Peyer's patch (tissue), 4 donors: Measurements from ENCODE around the gene ZNF391. TPM values are rescaled to one million over a fixed set of nuclear protein-coding genes. Genes with fewer than 3 reads are reported as not detected.
"Not testable (repeated sequence)": the region's sequence is repeated elsewhere in the genome, so short reads cannot be mapped to it uniquely, and the experiment has no call there.

Experiments used
- DNase-seq, 3 donors: peaks; one replicate each; pipeline ENCODE4 v3.0.0-alpha.2; 2017 to 2019
- H3K27ac ChIP-seq, 4 donors: fragments of 200-600 bp; sonication (generic); one replicate each; pipeline ENCODE4 v1.5.1; 2016 to 2019
- H3K27me3 ChIP-seq, 2 donors: fragments of 200-600 bp; sonication (generic); one replicate each; pipeline ENCODE4 v1.5.1; 2019
- H3K36me3 ChIP-seq, 3 donors: fragments of 200-600 bp; sonication (generic); one replicate each; pipeline ENCODE4 v1.5.1; 2016 to 2019
- H3K4me1 ChIP-seq, 4 donors: fragments of 200-600 bp; sonication (generic); one replicate each; pipeline ENCODE4 v1.5.1; 2016 to 2019
- H3K4me3 ChIP-seq, 4 donors: fragments of 200-600 bp; sonication (generic); 1 replicate in 3 of 4; 2 replicates in 1 of 4; pipeline ENCODE4 v1.5.1; 2016 to 2019; ENCODE audit warnings: mild to moderate bottlenecking in 1 of 4
- H3K9me3 ChIP-seq, 4 donors: fragments of 200-600 bp; sonication (generic); one replicate each; pipeline ENCODE4 v1.5.1; 2016 to 2019; ENCODE audit warnings: mild to moderate bottlenecking in 1 of 4
- POLR2A ChIP-seq, 2 donors: fragments of 450-650 bp; IDR thresholded peaks; one replicate each; pipeline ENCODE4 v1.5.1; 2017; ENCODE audit warnings: antibody characterized with exemption in 2 of 2, mild to moderate bottlenecking in 2 of 2, moderate library complexity in 2 of 2
- total RNA-seq, 4 donors: library from RNA; depleted of rRNA; stranded (reverse); fragments of >200 nt; gene quantifications; one replicate each; pipeline ENCODE4 v1.1.0, GENCODE V29; 2016
- TF ChIP-seq, protein P1 (sequence below), 6 experiments: fragments of 450-650 bp in 4 of 6; fragments of 200-600 bp in 2 of 6; sonication (generic) in 1 of 6; IDR thresholded peaks; one replicate each; pipeline ENCODE4 v1.5.1; 2017 to 2019; ENCODE audit warnings: antibody characterized with exemption in 6 of 6, mild to moderate bottlenecking in 3 of 6, moderate library complexity in 1 of 6

Gene ZNF391
- total RNA-seq, 4 donors from 2014 or later: 0.18 to 3.3 (median 0.77) TPM

- H3K27me3 ChIP-seq: no peaks in the 10 kb centered on the region
- no peaks in the 10 kb centered on the region for H3K4me1 ChIP-seq
- TF ChIP-seq, protein P1, sequence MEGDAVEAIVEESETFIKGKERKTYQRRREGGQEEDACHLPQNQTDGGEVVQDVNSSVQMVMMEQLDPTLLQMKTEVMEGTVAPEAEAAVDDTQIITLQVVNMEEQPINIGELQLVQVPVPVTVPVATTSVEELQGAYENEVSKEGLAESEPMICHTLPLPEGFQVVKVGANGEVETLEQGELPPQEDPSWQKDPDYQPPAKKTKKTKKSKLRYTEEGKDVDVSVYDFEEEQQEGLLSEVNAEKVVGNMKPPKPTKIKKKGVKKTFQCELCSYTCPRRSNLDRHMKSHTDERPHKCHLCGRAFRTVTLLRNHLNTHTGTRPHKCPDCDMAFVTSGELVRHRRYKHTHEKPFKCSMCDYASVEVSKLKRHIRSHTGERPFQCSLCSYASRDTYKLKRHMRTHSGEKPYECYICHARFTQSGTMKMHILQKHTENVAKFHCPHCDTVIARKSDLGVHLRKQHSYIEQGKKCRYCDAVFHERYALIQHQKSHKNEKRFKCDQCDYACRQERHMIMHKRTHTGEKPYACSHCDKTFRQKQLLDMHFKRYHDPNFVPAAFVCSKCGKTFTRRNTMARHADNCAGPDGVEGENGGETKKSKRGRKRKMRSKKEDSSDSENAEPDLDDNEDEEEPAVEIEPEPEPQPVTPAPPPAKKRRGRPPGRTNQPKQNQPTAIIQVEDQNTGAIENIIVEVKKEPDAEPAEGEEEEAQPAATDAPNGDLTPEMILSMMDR (IDR thresholded peaks at IDR 0.05): no peak
- TF ChIP-seq POLR2A (IDR thresholded peaks at IDR 0.05): no peak
- no peaks in the 10 kb centered on the region for H3K36me3 ChIP-seq
- H3K4me3 ChIP-seq: no peak overlapping the region
- no peak for DNase-seq
- H3K27ac ChIP-seq: no peak overlapping the region
- H3K9me3 ChIP-seq: no peaks in the 10 kb centered on the region
Observed at GRCh38 chr6:27422651-27423332, 34.2 kb downstream of the ZNF391 start.

- not testable (repeated sequence) for DNase-seq, H3K27ac ChIP-seq, H3K27me3 ChIP-seq, H3K4me1 ChIP-seq, H3K36me3 ChIP-seq, H3K9me3 ChIP-seq, H3K4me3 ChIP-seq
Observed at GRCh38 chr6:27424851-27425250, 36.3 kb downstream of the ZNF391 start.

DNA sequence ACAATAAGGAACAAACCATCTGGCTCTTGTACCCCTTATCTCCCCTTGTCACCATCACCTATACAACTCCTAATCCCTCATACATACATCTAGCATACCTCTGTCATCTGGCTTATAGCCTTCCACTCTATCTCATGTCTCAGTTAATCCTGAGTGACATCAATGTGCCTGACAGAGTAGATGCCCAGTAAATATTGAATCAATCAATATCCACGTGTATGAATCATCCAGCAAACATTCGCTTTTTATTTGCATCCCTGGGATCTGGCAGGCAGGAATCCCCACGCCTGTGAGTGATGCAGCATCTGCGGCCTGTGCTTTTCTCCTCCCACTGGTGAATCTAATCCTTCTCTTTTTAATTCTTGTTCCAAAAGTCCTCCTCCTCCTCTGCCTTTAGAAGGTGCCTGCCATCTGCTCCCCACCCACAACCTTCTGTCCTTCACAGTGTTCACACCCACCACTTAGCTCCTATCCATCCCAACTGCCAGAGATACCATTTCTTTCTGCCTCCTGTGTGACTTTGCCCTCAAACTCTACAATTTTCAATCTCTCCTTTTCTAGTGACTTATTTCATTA lies 37.6 kb downstream of the ZNF391 start:
- no peaks in the 10 kb centered on the region for H3K27me3 ChIP-seq
- H3K27ac ChIP-seq: no peak overlapping the region
- DNase-seq: no peak
- H3K4me3 ChIP-seq: no peak overlapping the region
- H3K9me3 ChIP-seq: no peaks in the 10 kb centered on the region
- no peaks in the 10 kb centered on the region for H3K4me1 ChIP-seq
- no peaks in the 10 kb centered on the region for H3K36me3 ChIP-seq
- TF ChIP-seq, protein P1 (IDR thresholded peaks at IDR 0.05): no peak
- no peak for TF ChIP-seq POLR2A (IDR thresholded peaks at IDR 0.05)

GRCh38 chr6:27428502-27428901 lies 39.9 kb downstream of the ZNF391 start:
- Histone ChIP-seq H3K27me3 (no peaks in the 10 kb centered on the region), H3K27ac (no peak overlapping the region), H3K4me1 (no peaks in the 10 kb centered on the region), H3K9me3 (no peaks in the 10 kb centered on the region), H3K36me3 (no peaks in the 10 kb centered on the region), H3K4me3 (no peak overlapping the region)
- TF ChIP-seq, protein P1 (IDR thresholded peaks at IDR 0.05): no peak
- no peak for TF ChIP-seq POLR2A (IDR thresholded peaks at IDR 0.05)
- no peak for DNase-seq

- H3K4me3 ChIP-seq: no peak overlapping the region
- DNase-seq: no peak
- no peaks in the 10 kb centered on the region for H3K4me1 ChIP-seq
- H3K36me3 ChIP-seq: no peaks in the 10 kb centered on the region
- TF ChIP-seq, protein P1 (IDR thresholded peaks at IDR 0.05): no peak
- TF ChIP-seq POLR2A (IDR thresholded peaks at IDR 0.05): no peak
- H3K27ac ChIP-seq: no peak overlapping the region
- no peaks in the 10 kb centered on the region for H3K27me3 ChIP-seq
- H3K9me3 ChIP-seq: no peaks in the 10 kb centered on the region
Observed at GRCh38 chr6:27428966-27429365, 40.4 kb downstream of the ZNF391 start.

DNA sequence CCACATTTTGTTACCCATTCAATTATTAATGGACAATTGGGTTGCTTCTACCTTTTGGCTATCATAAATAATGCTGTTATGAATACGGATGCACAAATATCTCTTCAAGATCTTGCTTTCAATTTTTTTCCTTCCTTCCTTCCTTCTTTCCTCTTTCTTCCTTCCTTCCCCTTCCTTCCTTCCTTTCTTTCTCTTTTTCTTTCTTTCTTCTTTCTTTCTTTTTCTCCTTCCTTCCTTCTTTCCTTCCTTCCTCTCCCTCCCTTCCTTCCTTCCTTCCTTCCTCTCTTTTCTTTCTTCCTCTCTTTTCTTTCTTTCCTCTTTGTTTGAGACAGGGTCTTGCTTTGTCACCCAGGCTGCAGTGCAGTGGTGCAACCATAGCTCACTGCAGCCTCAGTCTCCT lies 45.2 kb downstream of the ZNF391 start:
- Histone ChIP-seq H3K4me1 (no peaks in the 10 kb centered on the region), H3K27ac (no peak overlapping the region), H3K36me3 (no peaks in the 10 kb centered on the region), H3K9me3 (no peaks in the 10 kb centered on the region), H3K27me3 (no peaks in the 10 kb centered on the region), H3K4me3 (no peak overlapping the region)
- TF ChIP-seq POLR2A (IDR thresholded peaks at IDR 0.05): no peak
- TF ChIP-seq, protein P1 (IDR thresholded peaks at IDR 0.05): no peak
- DNase-seq: no peak
